ENCODE data around the gene SUMO4.
"Not testable (repeated sequence)": the region's sequence is repeated elsewhere in the genome, so short reads cannot be mapped to it uniquely, and the experiment has no call there.

Gene SUMO4

GRCh38 chr6:149433881-149434280 is 33.8 kb downstream of the SUMO4 start:
- no peak for DNase-seq

GRCh38 chr6:149435919-149436586 is 36.0 kb downstream of the SUMO4 start:
- DNase-seq = no peak

GRCh38 chr6:149436647-149437046 is 36.6 kb downstream of the SUMO4 start:
- DNase-seq = no peak

DNA sequence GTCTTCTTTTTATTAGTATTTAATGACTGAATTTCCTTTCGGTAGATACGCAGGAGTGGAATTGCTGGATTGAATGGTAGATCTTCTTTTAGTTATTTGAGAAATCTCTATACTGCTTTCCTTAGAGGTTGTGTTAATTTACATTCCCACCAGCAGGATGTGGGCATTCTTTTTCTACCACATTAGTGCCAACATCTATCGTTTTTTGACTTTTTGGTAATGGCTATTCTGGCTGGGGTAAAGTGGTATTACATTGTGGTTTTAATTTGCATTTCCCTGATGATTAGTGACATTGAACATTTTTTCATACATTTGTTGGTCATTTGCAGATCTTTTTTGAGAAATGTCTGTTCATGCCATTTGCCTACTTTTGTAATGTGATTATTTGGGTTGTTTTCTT is 37.1 kb downstream of the SUMO4 start:
- DNase-seq = no peak

DNA sequence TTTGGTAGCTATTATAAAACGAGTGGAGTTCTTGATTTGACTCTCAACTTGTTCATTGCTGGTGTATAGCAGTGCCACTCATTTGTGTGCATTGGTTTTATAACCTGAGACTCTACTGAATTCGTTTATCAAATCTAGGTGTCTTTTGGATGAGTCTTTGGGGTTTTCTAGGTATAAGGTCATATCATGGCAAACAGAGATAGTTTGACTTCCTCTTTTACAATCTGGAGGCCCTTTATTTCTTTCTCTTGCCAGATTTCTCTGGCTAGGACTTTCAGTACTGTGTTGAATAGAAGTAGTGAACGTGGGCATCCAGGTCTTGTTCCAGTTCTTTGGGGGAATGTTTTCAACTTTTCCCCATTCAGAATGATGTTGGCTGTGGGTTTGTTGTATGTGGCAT is 38.8 kb downstream of the SUMO4 start:
- no peak for DNase-seq

GRCh38 chr6:149439626-149440025 is 39.6 kb downstream of the SUMO4 start:
- DNase-seq = no peak

DNA sequence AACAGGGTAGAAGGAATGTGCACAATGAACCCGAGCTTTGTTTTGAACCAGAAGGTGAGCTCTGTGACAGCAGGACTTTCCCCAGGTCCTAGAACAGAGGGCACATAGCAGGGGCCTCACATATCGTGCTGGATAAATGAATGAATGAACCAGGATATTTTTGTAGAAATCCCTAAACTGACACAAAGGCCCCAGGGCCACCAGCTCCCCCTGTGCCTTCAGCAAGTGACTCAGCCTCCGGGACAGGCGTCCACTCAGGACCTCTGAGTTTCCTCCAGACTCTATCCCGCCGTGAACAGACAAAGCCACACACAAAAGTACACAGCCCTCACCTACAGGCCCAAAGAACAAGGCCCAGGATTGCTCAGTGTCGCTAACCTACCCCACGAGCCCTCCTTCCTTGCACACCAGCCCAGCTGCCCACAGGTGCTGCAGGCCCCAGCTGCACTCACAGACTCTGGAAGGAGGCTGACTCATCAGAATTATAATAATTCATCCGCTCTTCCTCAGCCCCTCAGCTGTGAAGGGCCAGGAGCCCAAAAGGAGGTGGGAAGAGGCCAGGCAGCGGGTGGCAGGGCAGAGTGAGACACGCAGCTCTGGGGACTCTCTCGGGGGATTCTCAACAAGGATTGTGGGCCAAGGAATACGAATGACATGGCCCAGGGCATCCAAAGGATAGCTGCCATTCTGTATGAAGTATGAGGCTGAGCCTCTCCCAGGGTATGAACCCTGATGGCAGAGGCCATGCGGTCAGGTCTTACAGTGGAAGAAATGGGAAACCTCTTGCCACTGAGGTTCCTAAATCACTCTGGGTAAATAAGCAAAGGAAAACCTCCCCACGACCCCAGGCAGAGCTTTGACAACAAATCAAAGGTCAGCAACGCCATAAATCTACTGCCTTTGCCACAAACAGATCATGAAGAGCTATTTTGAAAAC is 40.9 kb downstream of the SUMO4 start:
- no peak for DNase-seq

- DNase-seq = no peak
These were observed 41.7 kb downstream of the SUMO4 start for GRCh38 chr6:149441740-149442139.

DNA sequence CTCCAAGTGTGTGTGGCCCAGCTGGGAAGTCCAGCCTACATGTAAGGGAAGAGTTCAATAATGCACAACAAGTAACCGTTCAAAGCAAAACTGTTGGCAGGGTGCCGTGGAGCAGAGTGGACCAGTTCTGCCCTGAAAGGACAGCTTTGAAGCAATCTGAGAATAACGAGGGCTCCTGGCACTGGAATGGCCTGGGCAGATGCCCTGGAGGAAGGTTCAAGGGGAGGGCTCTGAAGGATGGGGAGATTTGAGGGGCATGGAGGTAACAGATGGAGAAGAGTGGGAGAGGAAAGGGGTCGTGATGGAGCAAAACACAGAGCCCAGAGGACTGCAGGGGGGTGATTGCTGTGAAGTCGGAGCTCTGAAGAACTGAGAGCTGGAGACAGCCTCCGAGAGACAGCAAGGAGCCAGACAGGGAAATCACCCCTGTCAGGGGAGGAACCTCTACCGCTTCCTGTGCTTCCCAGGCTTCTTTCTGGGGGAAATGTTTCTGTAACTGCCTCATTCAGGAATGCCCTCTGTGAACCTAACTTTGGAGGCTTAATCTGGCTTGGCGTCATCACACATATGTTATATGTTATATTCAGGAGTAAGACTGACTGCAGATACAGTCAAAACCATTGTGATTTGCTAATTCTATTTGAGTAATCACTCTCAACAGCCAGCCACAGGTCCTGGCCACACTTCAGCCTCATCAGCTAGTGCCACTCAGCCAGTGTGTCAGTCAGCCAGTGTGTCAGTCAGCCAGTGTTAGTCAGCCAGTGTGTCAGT is 43.5 kb downstream of the SUMO4 start:
- DNase-seq = no peak

DNA sequence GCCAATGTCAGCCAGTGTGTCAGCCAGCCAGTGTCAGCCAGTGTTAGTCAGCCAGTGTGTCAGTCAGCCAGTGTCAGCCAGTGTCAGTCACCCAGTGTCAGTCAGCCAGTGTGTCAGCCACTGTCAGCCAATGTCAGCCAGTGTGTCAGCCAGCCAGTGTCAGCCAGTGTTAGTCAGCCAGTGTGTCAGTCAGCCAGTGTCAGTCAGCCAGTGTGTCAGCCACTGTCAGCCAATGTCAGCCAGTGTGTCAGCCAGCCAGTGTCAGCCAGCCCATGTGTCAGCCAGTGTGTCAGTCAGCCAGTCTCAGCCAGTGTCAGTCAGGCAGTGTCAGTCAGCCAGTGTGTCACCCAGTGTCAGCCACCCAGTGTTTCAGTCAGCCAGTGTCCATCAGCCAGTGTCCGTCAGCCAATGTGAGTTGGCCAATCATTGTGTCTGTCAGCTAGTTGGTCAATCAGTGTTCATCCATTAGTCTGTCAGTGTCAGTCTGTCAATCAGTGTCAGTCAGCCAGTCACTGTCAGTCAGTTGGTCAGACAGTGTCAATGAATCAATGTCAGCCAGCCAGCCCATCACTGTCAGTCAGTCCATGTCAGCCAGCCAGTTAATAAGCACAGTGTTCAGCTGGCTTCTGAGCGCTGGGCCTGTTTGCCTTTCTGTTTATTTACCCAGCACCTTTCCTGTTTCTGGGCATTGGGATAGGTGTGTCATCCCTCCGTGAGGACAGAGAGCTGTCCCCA is 44.5 kb downstream of the SUMO4 start:
- DNase-seq = not testable (repeated sequence)

GRCh38 chr6:149445095-149445466 is 45.0 kb downstream of the SUMO4 start:
- DNase-seq = no peak

DNA sequence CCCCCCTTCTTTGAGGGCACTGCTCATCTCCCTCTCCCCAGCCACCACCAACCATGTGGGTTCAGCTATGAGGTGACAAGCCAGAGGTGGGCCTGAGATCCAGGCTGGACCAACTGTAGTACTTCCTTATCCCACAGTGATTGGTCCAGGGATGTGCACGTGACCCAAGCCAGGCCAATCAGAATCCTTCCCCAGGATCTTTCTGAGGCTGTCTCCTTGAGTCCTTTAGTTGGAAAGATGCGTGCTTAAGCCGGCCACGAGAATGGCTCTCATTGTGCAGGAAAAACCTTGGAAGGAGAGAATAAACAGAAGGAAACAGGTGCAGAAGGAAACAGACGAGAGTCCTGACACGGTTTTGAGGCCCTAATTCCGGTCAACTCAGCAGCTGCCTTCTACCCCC is 45.5 kb downstream of the SUMO4 start:
- DNase-seq = no peak

GRCh38 chr6:149446791-149447376 is 46.8 kb downstream of the SUMO4 start:
- DNase-seq = no peak

- DNase-seq = no peak
These were observed 48.9 kb downstream of the SUMO4 start for GRCh38 chr6:149448821-149449453.

- DNase-seq = no peak
These were observed 50.0 kb downstream of the SUMO4 start for GRCh38 chr6:149449831-149450678.

All from activated CD8-positive, alpha-beta memory T cell treated with anti-CD3 and anti-CD28 coated beads, Interleukin-2, amount 50 U/mL, for 48 hours (primary cell).